HCT116 (cell line): ENCODE measurements around the gene SIK1.

ENCODE experiments used
- EZH2 ChIP-seq: fragments of 200-600 bp; sonication (generic); IDR thresholded peaks from 2 replicates; pipeline ENCODE4 v1.6.1; 2017; ENCODE audit warnings: antibody characterized with exemption, mixed run types
- EZH2phosphoT487 ChIP-seq: fragments of 200-600 bp; IDR thresholded peaks from 2 replicates; pipeline ENCODE4 v1.6.1; 2018; ENCODE audit warnings: antibody characterized with exemption, borderline replicate concordance
- MAX ChIP-seq: IDR thresholded peaks from 2 replicates; pipeline ENCODE4 v1.6.1; 2012
- POLR2A ChIP-seq: IDR thresholded peaks from 2 replicates; pipeline ENCODE4 v1.7.0; 2011; ENCODE audit warnings: borderline replicate concordance; ENCODE audit not compliant: insufficient read depth, insufficient read length; ENCODE audit errors: extremely low read depth
- POLR2AphosphoS5 ChIP-seq: IDR thresholded peaks from 2 replicates; pipeline ENCODE4 v1.6.1; 2011; ENCODE audit warnings: mild to moderate bottlenecking, low read depth, low read length, moderate library complexity
- RAD21 ChIP-seq: IDR thresholded peaks from 2 replicates; pipeline ENCODE4 v1.6.1; 2012; ENCODE audit warnings: low read depth, mild to moderate bottlenecking
- REST ChIP-seq: IDR thresholded peaks from 2 replicates; pipeline ENCODE4 v1.6.1; 2012; ENCODE audit warnings: low read depth
- SIN3A ChIP-seq: IDR thresholded peaks from 2 replicates; pipeline ENCODE4 v1.6.1; 2012; ENCODE audit warnings: low read depth
- SP1 ChIP-seq: IDR thresholded peaks from 2 replicates; pipeline ENCODE4 v1.6.1; 2012; ENCODE audit warnings: low read depth
- TCF7L2 ChIP-seq: IDR thresholded peaks from 2 replicates; pipeline ENCODE4 v1.7.0; 2011; ENCODE audit warnings: borderline replicate concordance, inconsistent platforms; ENCODE audit not compliant: insufficient read depth, insufficient read length; ENCODE audit errors: extremely low read depth
- ZFX ChIP-seq: fragments of 450-650 bp; IDR thresholded peaks from 2 replicates; pipeline ENCODE4 v1.6.1; 2017
- ZNF274 ChIP-seq: fragments of 200-500 bp; sonication (Bioruptor generic); IDR thresholded peaks from 2 replicates; pipeline ENCODE4 v1.6.1; 2014; ENCODE audit warnings: mild to moderate bottlenecking, low read depth, low read length, inconsistent platforms
- TF ChIP-seq, protein P1 (sequence below), 3 experiments: fragments of 200-600 bp in 1 of 3; sonication (generic) in 1 of 3; IDR thresholded peaks in 2 of 3; conservative IDR thresholded peaks in 1 of 3; 2 replicates each; pipeline ENCODE4 v1.5.1; 2012 to 2017; ENCODE audit warnings: low read depth in 2 of 3, low read length in 2 of 3, antibody characterized with exemption in 1 of 3, borderline replicate concordance in 1 of 3, control low read depth in 1 of 3, mild to moderate bottlenecking in 1 of 3, mixed read lengths in 1 of 3, mixed run types in 1 of 3, moderate library complexity in 1 of 3; ENCODE audit not compliant: insufficient read depth in 1 of 3
- TF ChIP-seq, protein P2 (sequence below): IDR thresholded peaks from 2 replicates; pipeline ENCODE4 v1.6.1; 2011; ENCODE audit warnings: mild to moderate bottlenecking, low read length, moderate library complexity; ENCODE audit not compliant: insufficient replicate concordance; ENCODE audit errors: extremely low read depth

DNA sequence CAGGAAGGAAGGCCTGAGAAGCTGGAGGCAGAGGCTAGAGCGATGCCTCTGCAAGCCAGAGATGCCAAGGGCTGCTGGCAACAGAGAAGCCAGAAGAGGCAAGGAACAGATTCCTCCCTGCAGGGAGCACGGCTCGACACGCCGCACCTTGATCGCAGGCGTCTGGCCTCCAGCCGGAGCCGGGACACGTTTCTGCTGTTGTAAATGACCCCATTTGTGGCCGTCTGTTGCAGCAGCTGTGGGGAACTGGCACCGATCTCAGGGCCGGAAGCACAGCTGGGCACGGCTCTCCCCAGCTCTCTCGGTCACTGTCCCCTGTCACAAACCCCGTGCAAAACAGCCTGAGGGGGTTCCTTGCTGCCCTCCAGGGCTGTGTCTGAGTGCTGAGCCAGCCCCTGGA lies 59.6 kb downstream of the SIK1 start:
- TF ChIP-seq POLR2A (no peak), EZH2 (no peak), EZH2phosphoT487 (no peak), ZFX (no peak), MAX (no peak), POLR2AphosphoS5 (no peak), RAD21 (no peak), TCF7L2 (no peak), REST (no peak), SIN3A (no peak), ZNF274 (no peak), SP1 (no peak)
- TF ChIP-seq, protein P1, sequence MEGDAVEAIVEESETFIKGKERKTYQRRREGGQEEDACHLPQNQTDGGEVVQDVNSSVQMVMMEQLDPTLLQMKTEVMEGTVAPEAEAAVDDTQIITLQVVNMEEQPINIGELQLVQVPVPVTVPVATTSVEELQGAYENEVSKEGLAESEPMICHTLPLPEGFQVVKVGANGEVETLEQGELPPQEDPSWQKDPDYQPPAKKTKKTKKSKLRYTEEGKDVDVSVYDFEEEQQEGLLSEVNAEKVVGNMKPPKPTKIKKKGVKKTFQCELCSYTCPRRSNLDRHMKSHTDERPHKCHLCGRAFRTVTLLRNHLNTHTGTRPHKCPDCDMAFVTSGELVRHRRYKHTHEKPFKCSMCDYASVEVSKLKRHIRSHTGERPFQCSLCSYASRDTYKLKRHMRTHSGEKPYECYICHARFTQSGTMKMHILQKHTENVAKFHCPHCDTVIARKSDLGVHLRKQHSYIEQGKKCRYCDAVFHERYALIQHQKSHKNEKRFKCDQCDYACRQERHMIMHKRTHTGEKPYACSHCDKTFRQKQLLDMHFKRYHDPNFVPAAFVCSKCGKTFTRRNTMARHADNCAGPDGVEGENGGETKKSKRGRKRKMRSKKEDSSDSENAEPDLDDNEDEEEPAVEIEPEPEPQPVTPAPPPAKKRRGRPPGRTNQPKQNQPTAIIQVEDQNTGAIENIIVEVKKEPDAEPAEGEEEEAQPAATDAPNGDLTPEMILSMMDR (IDR thresholded peaks at IDR 0.05 in 2 of 3, conservative IDR thresholded peaks at IDR 0.05 in 1 of 3; ENCODE audit: borderline replicate concordance in 1 of 3, insufficient read depth in 1 of 3, low read depth in 2 of 3, low read length in 2 of 3): no peak
- TF ChIP-seq, protein P2, sequence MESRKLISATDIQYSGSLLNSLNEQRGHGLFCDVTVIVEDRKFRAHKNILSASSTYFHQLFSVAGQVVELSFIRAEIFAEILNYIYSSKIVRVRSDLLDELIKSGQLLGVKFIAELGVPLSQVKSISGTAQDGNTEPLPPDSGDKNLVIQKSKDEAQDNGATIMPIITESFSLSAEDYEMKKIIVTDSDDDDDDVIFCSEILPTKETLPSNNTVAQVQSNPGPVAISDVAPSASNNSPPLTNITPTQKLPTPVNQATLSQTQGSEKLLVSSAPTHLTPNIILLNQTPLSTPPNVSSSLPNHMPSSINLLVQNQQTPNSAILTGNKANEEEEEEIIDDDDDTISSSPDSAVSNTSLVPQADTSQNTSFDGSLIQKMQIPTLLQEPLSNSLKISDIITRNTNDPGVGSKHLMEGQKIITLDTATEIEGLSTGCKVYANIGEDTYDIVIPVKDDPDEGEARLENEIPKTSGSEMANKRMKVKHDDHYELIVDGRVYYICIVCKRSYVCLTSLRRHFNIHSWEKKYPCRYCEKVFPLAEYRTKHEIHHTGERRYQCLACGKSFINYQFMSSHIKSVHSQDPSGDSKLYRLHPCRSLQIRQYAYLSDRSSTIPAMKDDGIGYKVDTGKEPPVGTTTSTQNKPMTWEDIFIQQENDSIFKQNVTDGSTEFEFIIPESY: no peak
